IPS DF 19.7 (cell line): ENCODE data around the gene PSORS1C1.

Source experiments
- DNase-seq: peaks from one replicate; pipeline ENCODE4 v3.0.0-alpha.2; 2013; ENCODE audit warnings: low read depth, low spot score

The PSORS1C1 gene

GRCh38 chr6:31125586-31126363 is 11.2 kb downstream of the PSORS1C1 start:
- no peak for DNase-seq

- no peak for DNase-seq
Observed at GRCh38 chr6:31126396-31127175, 12.0 kb downstream of the PSORS1C1 start.

- DNase-seq = no peak
Observed at GRCh38 chr6:31128093-31128676, 13.6 kb downstream of the PSORS1C1 start.

GRCh38 chr6:31129130-31129529 is 14.5 kb downstream of the PSORS1C1 start:
- DNase-seq = no peak

GRCh38 chr6:31130751-31131150 is 16.2 kb downstream of the PSORS1C1 start:
- DNase-seq = no peak

GRCh38 chr6:31131595-31131994 is 17.0 kb downstream of the PSORS1C1 start:
- no peak for DNase-seq

- no peak for DNase-seq
Observed at GRCh38 chr6:31132806-31133205, 18.2 kb downstream of the PSORS1C1 start.

GRCh38 chr6:31135710-31136109 is 21.1 kb downstream of the PSORS1C1 start:
- DNase-seq = no peak

- no peak for DNase-seq
Observed at GRCh38 chr6:31138982-31139381, 24.4 kb downstream of the PSORS1C1 start, which contains the start of gene PSORS1C2. PSORS1C2 (minus strand) TSS chr6:31139066; CDS start chr6:31139026, 40 bp downstream.

- DNase-seq = no peak
Observed at GRCh38 chr6:31139599-31139998, 25.0 kb downstream of the PSORS1C1 start.

- DNase-seq = no peak
Observed at GRCh38 chr6:31140643-31141042, 26.0 kb downstream of the PSORS1C1 start.

- DNase-seq = no peak
Observed at GRCh38 chr6:31142361-31142761, 27.8 kb downstream of the PSORS1C1 start.

- no peak for DNase-seq
Observed at GRCh38 chr6:31143148-31143547, 28.5 kb downstream of the PSORS1C1 start.

GRCh38 chr6:31144296-31144969 is 29.8 kb downstream of the PSORS1C1 start:
- no peak for DNase-seq

- DNase-seq = no peak
Observed at GRCh38 chr6:31144970-31145340, 30.4 kb downstream of the PSORS1C1 start.

- no peak for DNase-seq
Observed at GRCh38 chr6:31145386-31145785, 30.8 kb downstream of the PSORS1C1 start.

- DNase-seq = no peak
Observed at GRCh38 chr6:31149827-31150447, 35.3 kb downstream of the PSORS1C1 start.

GRCh38 chr6:31152781-31153180 is 38.2 kb downstream of the PSORS1C1 start:
- DNase-seq = no peak

GRCh38 chr6:31154436-31154835 is 39.8 kb downstream of the PSORS1C1 start:
- no peak for DNase-seq

GRCh38 chr6:31156641-31157040 is 42.0 kb downstream of the PSORS1C1 start:
- no peak for DNase-seq

GRCh38 chr6:31157513-31158139 is 43.0 kb downstream of the PSORS1C1 start, which contains the start of gene CCHCR1:
CCHCR1 (minus strand) TSS chr6:31157802; CDS start chr6:31157600, 202 bp downstream.
- DNase-seq = no peak
